GM12875 (cell line): ENCODE results near the gene ITGAV.

Experiments
- H3K4me3 ChIP-seq: one replicate; pipeline ENCODE4 v1.5.1; 2011; ENCODE audit warnings: low read depth, low read length, control low read depth
- TF ChIP-seq, protein P1 (sequence below): IDR thresholded peaks from 2 replicates; pipeline ENCODE4 v1.5.1; 2011; ENCODE audit warnings: low read depth, mild to moderate bottlenecking, control low read depth, inconsistent platforms, low read length, moderate library complexity, borderline replicate concordance; ENCODE audit not compliant: insufficient read depth

Gene ITGAV

GRCh38 chr2:186690786-186691185 lies 100.9 kb downstream of the ITGAV start:
- no peak overlapping the region for H3K4me3 ChIP-seq
- TF ChIP-seq, protein P1, sequence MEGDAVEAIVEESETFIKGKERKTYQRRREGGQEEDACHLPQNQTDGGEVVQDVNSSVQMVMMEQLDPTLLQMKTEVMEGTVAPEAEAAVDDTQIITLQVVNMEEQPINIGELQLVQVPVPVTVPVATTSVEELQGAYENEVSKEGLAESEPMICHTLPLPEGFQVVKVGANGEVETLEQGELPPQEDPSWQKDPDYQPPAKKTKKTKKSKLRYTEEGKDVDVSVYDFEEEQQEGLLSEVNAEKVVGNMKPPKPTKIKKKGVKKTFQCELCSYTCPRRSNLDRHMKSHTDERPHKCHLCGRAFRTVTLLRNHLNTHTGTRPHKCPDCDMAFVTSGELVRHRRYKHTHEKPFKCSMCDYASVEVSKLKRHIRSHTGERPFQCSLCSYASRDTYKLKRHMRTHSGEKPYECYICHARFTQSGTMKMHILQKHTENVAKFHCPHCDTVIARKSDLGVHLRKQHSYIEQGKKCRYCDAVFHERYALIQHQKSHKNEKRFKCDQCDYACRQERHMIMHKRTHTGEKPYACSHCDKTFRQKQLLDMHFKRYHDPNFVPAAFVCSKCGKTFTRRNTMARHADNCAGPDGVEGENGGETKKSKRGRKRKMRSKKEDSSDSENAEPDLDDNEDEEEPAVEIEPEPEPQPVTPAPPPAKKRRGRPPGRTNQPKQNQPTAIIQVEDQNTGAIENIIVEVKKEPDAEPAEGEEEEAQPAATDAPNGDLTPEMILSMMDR = no peak

- TF ChIP-seq, protein P1 = no peak
- H3K4me3 ChIP-seq = no peak overlapping the region
These were observed 101.4 kb downstream of the ITGAV start for GRCh38 chr2:186691231-186691630.

DNA sequence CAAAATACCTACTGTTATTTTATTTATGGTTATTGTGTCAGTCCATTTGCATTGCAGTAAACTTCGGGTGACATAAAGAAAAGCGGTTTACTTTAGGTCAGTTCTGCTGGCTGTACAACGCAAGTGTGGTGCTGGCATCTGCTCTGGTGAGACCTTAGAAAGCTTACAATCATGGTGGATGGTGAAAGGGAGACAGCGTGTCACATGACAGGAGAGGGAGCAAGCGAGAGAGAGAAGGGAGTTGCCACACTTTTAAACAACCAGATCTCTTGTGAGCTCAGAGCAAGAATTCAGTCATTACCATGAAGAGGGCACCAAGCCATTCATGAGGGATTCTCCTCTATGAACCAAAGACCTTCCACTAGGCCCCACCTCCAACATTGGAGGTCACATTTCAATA lies 102.0 kb downstream of the ITGAV start:
- no peak overlapping the region for H3K4me3 ChIP-seq
- TF ChIP-seq, protein P1 = no peak

DNA sequence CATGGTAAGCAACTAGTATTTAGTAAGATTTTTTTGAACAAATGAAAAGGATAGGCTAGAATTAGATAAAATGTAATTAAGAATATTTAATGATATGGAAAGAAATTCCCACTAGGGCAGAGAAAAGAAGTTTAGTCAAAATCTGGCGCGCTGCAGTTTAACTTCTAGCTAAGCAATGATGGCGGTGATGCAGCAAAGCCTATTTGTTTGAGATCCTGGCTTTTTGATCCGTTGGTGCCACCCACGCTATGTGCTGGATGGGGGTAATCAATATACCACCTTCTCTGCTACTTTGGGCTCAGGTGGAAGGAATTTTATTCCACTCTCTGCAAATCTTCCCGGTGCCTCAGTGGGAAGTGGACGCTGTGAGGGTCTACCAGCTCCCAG lies 103.6 kb downstream of the ITGAV start:
- H3K4me3 ChIP-seq = peak overlapping the region; percentile 72
- TF ChIP-seq, protein P1 = no peak

DNA sequence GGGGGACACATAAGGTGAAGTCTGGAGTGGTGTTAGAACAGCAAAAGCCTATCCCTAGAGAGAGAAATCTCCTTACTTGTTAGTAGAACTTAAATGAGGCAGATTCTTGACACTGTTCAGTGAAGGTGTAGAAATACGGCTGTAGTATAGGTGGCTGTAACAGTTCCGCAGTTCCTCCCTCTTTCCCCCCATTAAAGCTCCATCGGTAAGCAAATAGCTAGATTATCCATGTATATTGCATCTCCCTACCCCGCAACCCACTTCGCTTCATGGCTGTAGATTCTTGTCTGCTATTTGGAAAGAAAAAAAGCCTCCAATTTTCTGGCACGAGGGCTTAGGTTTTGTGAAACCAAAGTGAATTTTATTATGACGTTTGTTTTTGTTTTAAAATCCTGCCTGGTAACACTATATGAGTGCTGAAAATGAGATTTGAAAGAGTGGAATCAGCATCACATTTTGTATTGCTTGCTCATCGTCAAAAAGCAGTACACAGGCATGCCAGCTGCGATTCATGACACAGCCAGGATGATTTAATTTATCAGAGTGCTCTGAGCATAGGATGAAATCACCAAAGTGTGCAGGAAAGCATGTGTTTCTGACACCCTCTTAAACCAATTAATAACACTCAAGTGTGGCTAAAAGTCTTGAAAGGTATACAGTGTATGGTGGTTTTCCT lies 105.4 kb downstream of the ITGAV start:
- no peak overlapping the region for H3K4me3 ChIP-seq
- TF ChIP-seq, protein P1 = no peak

- H3K4me3 ChIP-seq = no peak overlapping the region
- TF ChIP-seq, protein P1 = no peak
These were observed 106.4 kb downstream of the ITGAV start for GRCh38 chr2:186696290-186696689.

DNA sequence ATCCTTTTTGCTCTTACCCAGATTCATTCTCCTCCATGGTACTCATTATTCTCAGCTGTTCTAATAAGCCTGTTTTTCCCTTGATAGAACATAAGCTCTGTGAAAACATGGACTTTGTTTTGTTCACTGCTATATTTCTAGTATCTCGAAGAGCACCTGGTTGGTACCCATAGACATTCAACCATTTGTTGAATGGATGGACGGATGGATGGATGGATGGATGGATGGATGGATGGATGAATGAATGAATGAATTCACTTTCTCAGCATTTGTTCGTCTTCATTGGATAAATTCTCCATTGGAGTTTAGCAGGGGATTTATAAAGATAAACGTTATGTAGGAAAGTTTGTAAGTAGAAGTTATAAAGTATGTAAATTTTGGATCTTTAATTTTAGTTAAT lies 106.9 kb downstream of the ITGAV start:
- TF ChIP-seq, protein P1 = no peak
- H3K4me3 ChIP-seq = no peak overlapping the region
